ENCODE data around the gene NCKIPSD.
A peak's percentile ranks its signal among the peaks of the same experiment; 100 is the strongest.

Gene NCKIPSD

GRCh38 chr3:48696601-48697000, 10.9 kb upstream of the NCKIPSD start (continued):
- TF ChIP-seq ZFP30 (CRISPR knock-in tag; IDR thresholded peaks at IDR 0.05), result no peak

- TF ChIP-seq TSHZ2 (CRISPR knock-in tag; IDR thresholded peaks at IDR 0.05) (no peak), OSR1 (CRISPR knock-in tag; IDR thresholded peaks at IDR 0.05) (no peak), TOX (CRISPR knock-in tag; IDR thresholded peaks at IDR 0.05; ENCODE audit: borderline replicate concordance) (no peak), ZNF565 (CRISPR knock-in tag; conservative IDR thresholded peaks at IDR 0.05; ENCODE audit: low read depth) (no peak), GLIS3 (CRISPR knock-in tag; IDR thresholded peaks at IDR 0.05) (no peak), PPARA (CRISPR knock-in tag; IDR thresholded peaks at IDR 0.05; ENCODE audit: borderline replicate concordance) (no peak), ESRRG (CRISPR knock-in tag; IDR thresholded peaks at IDR 0.05) (no peak), CREB5 (CRISPR knock-in tag; IDR thresholded peaks at IDR 0.05; ENCODE audit: low read depth) (no peak), CSDC2 (CRISPR knock-in tag; IDR thresholded peaks at IDR 0.05) (no peak), ZFP30 (CRISPR knock-in tag; IDR thresholded peaks at IDR 0.05) (no peak), ZC3H10 (CRISPR knock-in tag; IDR thresholded peaks at IDR 0.05) (no peak), RARB (CRISPR knock-in tag; IDR thresholded peaks at IDR 0.05) (no peak), SNAI2 (CRISPR knock-in tag; IDR thresholded peaks at IDR 0.05) (no peak), TCF4 (CRISPR knock-in tag; IDR thresholded peaks at IDR 0.05; ENCODE audit: borderline replicate concordance) (no peak), ISL1 (CRISPR knock-in tag; IDR thresholded peaks at IDR 0.05) (no peak), BACH2 (CRISPR knock-in tag; IDR thresholded peaks at IDR 0.05; ENCODE audit: borderline replicate concordance) (no peak), CSRNP3 (CRISPR knock-in tag; IDR thresholded peaks at IDR 0.05) (no peak)
- ATAC-seq, result no peak
Measured at GRCh38 chr3:48696156-48696555, 10.4 kb upstream of the NCKIPSD start.

GRCh38 chr3:48695393-48695753, 9.7 kb upstream of the NCKIPSD start:
- TF ChIP-seq ZNF8 (CRISPR knock-in tag; IDR thresholded peaks at IDR 0.05), result no peak
- no peak for TF ChIP-seq GLIS3 (CRISPR knock-in tag; IDR thresholded peaks at IDR 0.05)
- no peak for TF ChIP-seq SNAI2 (CRISPR knock-in tag; IDR thresholded peaks at IDR 0.05)
- no peak for TF ChIP-seq ZFP3 (CRISPR knock-in tag; IDR thresholded peaks at IDR 0.05)
- no peak for TF ChIP-seq TSHZ2 (CRISPR knock-in tag; IDR thresholded peaks at IDR 0.05)
- TF ChIP-seq POU6F1 (CRISPR knock-in tag; IDR thresholded peaks at IDR 0.05; ENCODE audit: borderline replicate concordance, low read depth), result no peak
- TF ChIP-seq CSDC2 (CRISPR knock-in tag; IDR thresholded peaks at IDR 0.05), result no peak
- TF ChIP-seq ARNTL (CRISPR knock-in tag; IDR thresholded peaks at IDR 0.05; ENCODE audit: borderline replicate concordance, low read depth), result no peak
- TF ChIP-seq CSRNP3 (CRISPR knock-in tag; IDR thresholded peaks at IDR 0.05), result no peak
- TF ChIP-seq BACH2 (CRISPR knock-in tag; IDR thresholded peaks at IDR 0.05; ENCODE audit: borderline replicate concordance), result no peak
- TF ChIP-seq PATZ1 (CRISPR knock-in tag; IDR thresholded peaks at IDR 0.05; ENCODE audit: borderline replicate concordance), result no peak
- TF ChIP-seq PPARA (CRISPR knock-in tag; IDR thresholded peaks at IDR 0.05; ENCODE audit: borderline replicate concordance), result no peak
- no peak for TF ChIP-seq ZFP30 (CRISPR knock-in tag; IDR thresholded peaks at IDR 0.05)
- no peak for TF ChIP-seq TOX (CRISPR knock-in tag; IDR thresholded peaks at IDR 0.05; ENCODE audit: borderline replicate concordance)
- TF ChIP-seq ISL1 (CRISPR knock-in tag; IDR thresholded peaks at IDR 0.05), result no peak
- no peak for TF ChIP-seq OSR1 (CRISPR knock-in tag; IDR thresholded peaks at IDR 0.05)
- no peak for TF ChIP-seq ESRRG (CRISPR knock-in tag; IDR thresholded peaks at IDR 0.05)
- ATAC-seq, result peak; percentile 2; the same call in 1 of the 3 replicates

Data from SK-N-SH treated with all-trans-retinoic acid at 6 μM for 48 hours (cell line).